ENCODE results near the gene LNPK. TPM values are rescaled to one million over a fixed set of nuclear protein-coding genes. Genes with fewer than 3 reads are reported as not detected.
"Not testable (repeated sequence)": the region's sequence is repeated elsewhere in the genome, so short reads cannot be mapped to it uniquely, and the experiment has no call there.

LNPK gene
- total RNA-seq, 1 donor from 2014 or later, result 28.9 TPM

DNA sequence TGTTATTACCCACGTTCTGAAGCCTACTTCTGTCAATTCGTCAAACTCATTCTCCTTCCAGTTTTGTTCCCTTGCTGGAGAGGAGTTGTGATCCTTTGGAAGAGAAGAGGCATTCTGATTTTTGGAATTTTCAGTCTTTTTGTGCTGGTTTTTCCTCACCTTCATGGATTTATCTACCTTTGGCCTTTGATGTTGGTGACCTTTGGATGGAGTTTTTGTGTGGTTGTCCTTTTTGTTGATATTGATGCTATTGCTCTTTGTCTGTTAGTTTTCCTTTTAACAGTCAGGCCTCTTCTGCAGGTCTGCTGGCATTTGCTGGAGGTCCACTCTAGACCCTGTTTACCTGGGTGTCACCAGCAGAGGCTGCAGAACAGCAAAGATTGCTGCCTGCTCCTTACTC lies 88.8 kb downstream of the LNPK start:
- DNase-seq (ENCODE audit: low spot score), result not testable (repeated sequence)

DNA sequence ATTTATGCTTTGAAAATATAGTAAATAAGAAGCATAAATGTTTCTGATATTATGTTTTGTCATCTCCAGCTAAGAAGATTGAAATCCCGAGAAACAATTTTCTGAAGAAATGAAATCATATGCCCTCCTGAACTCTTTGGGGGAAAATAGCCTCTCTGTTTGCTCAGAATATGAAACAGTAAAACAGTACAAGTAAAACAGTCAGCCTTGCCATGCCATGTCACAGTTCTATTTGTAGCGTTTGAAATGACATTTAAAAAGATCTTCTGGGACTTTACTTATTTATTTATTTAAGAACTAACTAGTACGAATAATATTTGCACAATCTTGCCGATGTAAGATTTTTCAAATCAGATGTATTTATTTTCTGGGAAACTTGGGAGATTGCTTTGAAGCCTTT lies 98.0 kb downstream of the LNPK start:
- no peak for DNase-seq (ENCODE audit: low spot score)

DNA sequence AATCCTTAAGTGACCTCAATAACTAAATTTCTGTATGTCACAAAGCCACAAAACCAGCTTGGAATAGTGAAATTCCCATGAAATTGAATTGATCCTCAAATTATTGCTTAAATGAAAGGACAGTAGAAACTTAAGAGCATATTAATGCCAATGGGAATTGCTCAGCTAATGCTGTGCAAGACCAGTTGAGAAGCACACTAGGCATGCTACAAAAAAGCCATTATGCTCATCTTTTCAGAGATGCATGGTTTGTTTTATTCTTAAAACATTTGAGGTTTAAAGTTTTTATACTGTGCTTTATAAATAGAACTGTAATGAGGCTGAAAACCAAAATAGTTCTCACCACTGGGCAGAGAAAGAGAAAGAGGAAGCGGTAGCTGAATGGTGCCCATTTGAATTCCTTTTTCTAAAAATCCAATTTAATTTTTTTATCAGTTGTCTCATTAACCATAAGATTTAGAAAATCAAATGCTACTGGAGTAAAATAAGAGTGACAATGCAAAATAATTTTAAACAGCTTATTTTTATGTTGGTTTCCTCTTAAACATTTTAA lies 98.6 kb downstream of the LNPK start:
- DNase-seq (ENCODE audit: low spot score), result no peak

DNA sequence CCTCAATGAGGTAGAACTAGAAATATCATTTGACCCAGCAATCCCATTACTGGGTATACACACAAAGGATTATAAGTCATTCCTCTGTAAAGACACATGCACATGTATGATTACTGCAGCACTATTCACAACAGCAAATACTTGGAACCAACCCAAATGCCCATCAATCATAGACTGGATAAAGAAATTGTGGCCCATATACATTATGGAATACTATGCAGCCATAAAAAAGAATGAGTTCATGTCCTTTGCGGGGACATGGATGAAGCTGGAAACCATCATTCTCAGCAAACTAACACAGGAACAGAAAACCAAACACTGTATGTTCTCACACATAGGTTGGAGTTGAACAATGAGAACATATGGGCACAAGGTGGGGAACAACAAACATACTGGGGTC lies 106.1 kb downstream of the LNPK start:
- not testable (repeated sequence) for DNase-seq (ENCODE audit: low spot score)

DNA sequence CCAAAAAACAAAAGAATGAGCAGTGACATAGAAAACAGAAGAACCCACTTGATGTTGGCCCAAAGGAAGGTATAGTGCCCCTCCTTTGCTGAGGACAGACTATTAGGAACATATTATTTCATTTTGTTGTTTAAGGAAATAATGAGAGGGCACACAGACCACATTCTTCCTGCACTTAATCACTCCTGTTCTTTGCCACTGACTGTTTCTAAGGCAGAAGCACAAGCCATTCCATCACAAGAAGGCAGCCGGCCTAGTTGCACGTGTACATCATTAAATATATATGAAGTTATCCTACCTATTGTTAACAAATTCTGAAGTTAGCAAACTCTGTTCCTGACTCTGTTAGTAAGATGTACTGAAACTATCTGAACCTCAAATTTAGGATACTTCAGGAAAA lies 110.0 kb downstream of the LNPK start:
- DNase-seq (ENCODE audit: low spot score), result no peak

DNA sequence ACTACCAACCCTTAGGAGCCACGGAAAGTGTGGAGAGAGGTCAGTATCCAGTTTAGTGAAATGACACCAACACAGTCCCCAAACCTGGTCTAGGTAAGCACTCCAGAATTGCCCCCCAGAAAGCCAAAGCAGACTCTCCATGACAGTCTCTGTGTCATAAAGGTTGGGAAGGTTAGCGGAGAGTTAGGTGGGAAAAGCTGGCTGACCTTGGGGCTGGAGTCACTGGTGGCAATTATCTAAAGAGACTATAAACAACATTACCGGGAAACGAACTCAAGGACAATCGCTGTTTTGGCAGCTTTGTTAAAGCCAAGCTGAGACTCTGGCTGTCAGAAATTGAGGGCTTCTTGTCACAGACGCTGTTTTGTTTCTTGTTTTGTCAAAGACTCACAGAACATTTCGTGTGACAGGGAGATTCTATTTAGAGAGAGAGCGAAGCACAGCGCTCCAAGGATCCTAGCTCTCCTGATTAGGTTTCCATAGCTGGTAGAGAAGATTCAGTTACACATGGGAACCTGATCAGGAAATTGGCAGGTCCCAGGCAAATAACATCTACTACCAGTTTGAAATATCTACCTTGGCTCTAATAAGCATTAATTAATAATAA lies 111.3 kb downstream of the LNPK start:
- no peak for DNase-seq (ENCODE audit: low spot score)

DNA sequence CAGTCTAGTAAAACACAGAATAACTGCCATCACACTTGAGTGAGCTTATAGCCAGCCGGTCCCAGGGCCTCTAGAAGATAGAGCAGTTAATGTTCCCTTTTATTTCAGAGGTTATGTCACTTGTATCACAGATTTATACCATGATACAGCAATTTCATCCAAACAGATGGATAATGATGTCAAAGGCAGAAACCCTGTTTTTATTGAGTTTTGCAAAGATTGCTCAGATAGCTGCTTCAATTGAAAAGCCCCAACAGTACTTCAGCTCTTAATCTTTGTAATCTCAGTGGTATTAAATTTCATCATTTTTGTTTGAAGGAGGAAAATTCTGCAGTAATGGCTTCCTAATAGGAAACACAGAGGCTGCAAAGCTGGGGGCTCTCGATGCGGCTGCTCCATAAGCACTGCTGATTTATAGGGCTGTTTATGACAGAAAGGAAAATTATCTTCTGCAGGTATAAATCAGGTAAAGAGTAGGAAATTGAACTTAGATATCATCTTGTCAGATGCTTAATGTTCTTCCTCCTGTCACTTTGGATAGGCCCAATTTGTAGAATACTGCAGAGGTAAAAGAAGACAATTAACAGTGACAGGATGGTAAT lies 112.3 kb downstream of the LNPK start:
- peak; percentile 16 for DNase-seq (ENCODE audit: low spot score)

DNA sequence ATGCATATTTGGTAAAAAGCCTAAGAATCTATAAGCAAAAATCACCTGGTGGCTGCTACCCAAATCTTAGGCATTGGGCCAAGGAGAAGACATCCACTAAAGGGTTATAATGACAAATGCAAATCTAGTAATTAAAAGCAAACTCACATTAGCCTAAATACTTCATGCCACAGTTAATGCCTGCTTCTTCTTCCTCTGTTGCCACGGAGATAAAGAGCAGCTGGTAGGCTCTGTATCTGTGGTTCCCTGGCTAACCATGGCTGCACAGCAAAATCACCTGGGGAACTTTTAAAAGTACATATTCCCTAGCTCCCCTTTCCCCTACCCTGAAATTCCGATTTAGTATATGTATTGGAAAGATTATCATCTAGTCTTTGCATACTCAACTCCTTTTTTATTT lies 114.3 kb downstream of the LNPK start:
- no peak for DNase-seq (ENCODE audit: low spot score)

DNA sequence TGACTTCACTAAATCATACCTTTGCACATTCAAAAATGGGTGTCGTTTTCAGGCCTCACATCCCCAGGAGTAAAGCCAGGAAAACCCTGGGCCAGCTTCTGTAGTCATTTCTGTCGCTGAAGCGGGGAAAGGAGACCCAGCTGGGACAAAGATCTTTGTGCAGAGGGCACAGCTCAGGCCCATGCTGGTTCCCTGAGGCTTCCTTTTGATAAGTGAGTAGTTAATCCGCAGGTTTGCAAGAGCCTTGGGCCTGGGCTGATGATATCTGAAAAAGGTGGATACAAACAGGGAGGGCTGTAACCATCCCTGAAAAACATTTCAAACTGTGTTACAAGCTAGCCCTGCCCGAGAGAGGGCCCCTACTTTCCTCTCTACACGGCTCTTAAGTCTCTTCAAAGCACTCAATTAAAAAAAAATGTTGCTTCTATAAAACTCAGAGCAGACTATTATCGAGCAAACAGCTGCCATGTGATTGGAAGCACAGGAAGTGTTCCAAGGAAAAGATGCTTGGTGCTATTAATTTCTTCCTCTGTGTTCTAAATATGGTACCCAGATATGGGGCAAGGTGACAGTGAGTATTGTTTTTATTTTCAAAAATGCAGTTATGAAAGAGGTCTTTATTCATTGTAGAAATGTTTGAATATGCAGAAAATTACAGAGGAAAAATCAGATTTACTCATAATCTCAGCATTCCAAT lies 117.2 kb downstream of the LNPK start:
- no peak for DNase-seq (ENCODE audit: low spot score)

DNA sequence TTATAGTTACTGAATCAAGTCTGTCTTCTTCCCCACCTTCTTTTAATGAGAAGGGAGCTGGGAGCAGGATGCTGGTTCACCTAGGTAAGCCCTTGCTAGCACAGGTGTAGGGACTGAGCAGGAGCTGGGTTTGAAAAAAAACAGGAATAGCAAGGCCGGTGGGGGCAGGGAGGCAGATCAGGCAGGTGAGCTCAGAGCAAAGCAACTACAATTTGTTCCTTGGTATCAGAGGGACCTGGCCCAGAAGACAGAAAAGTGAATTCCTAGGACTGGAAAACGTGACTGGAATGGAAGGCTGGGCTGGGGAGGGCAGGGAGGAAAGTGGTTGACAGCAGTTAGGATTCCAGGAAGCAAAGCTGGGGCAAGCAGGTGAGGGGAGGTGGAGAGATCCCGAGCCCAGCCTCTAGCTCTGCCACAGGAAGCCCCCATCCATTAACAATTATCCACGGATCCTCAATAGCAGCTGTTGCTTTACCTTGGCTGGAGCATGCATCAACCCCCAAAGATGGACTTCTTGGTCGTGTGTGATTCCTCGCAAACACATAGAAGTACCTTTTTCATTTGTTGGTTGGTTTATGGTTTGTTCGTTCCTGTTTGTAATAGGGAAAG lies 118.4 kb downstream of the LNPK start:
- DNase-seq (ENCODE audit: low spot score), result no peak

DNA sequence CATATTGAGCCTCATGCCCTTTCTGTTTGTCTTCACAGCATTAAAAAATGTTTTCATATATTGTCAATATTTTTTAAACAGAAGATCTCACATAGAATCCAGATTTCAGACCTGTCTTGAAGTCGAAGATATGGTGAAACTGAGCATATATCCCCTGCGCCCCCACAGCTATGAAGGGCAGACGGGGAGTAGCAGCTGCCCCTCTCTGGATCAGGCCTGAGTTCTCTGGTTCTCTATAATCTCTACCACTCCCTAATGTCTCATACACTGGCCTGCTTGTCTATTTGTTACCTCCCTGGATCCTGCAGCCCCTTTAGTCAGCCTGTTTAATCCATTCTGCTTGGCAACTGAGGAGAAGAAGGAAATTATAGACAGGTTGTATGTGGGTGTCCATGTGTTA lies 122.4 kb downstream of the LNPK start:
- no peak for DNase-seq (ENCODE audit: low spot score)

DNA sequence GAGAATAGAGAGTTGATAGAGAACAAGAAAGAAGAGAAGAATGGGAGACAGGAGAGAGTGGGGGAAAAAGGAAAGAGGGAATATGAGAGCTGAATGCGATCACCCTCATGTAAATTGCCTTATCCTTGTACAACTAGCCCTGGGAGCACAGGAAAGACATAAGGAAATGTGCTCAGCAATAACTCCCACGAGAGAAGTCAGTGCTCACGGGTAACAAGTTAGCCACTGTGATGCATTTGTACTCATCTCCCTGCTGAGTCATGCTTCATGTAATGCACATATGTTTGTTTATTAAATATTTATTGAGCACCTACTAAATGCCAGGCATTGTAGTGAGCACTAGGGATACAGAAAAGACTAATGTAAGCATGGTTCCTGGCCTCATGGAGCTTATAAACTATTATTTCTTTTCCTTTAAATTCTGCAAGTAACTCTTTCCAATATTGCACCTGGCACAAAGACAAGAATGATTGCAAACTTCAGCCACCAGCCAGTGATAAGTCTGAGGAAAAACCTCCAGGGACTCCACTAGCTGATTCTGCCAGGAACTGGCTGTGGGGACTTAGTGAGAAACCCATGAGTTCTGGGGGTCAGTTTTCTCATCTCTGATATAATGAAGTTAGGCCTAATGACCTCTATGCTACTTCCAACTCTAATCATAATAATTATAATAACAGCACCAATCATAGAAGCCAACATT lies 124.1 kb downstream of the LNPK start:
- no peak for DNase-seq (ENCODE audit: low spot score)

DNA sequence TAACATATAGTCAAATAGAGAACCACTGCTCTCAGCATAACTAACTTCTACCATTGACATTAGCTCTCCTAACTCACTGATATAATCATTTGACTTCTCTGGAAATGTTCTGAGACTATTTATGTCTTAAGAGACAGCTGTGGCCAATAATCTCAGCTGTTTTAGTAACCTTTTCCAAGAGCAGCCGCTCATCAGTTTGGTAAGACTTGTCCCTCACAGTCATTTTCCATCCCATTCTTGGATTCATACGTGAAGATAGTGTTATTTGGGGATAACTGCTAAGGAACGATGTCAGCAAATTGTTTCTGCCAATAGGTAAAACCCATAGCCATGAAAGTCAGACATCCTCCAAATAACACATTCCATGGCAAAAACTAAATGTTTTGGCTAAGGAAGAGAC lies 127.8 kb downstream of the LNPK start:
- no peak for DNase-seq (ENCODE audit: low spot score)

Other genes starting within 250 kb of the LNPK start
- gene EVX2, start 81.7 kb upstream of the LNPK start, total RNA-seq (ENCODE audit: insufficient read depth, low replicate concordance), result 1.2 TPM
- 4.8 TPM for gene HOXD13, start 90.5 kb upstream of the LNPK start, total RNA-seq (ENCODE audit: insufficient read depth, low replicate concordance)
- 1.9 TPM for gene HOXD12, start 97.5 kb upstream of the LNPK start, total RNA-seq (ENCODE audit: insufficient read depth, low replicate concordance)
- 18.1 TPM for gene HOXD11, start 105.0 kb upstream of the LNPK start, total RNA-seq (ENCODE audit: insufficient read depth, low replicate concordance)
- gene HOXD10, start 114.5 kb upstream of the LNPK start, total RNA-seq (ENCODE audit: insufficient read depth, low replicate concordance), result 14.4 TPM
- gene HOXD9, start 120.5 kb upstream of the LNPK start, total RNA-seq (ENCODE audit: insufficient read depth, low replicate concordance), result 1.9 TPM
- 8.7 TPM for gene HOXD8, start 127.4 kb upstream of the LNPK start, total RNA-seq (ENCODE audit: insufficient read depth, low replicate concordance)
- gene HOXD4, start 149.3 kb upstream of the LNPK start, total RNA-seq (ENCODE audit: insufficient read depth, low replicate concordance), result 2.4 TPM
- gene HOXD3, start 155.0 kb upstream of the LNPK start, total RNA-seq (ENCODE audit: insufficient read depth, low replicate concordance), result not detected
- 0.48 TPM for gene HOXD1, start 186.4 kb upstream of the LNPK start, total RNA-seq (ENCODE audit: insufficient read depth, low replicate concordance)

Measured in umbilical cord (tissue), 2 donors.